OCI-LY1 (cell line): Measurements from ENCODE around the gene SEC61B.

Source experiments
- CTCF ChIP-seq: fragments of 200-600 bp; sonication (generic), shearing (Covaris generic); IDR thresholded peaks from 2 replicates; pipeline ENCODE4 v1.5.1; 2017; ENCODE audit warnings: mild to moderate bottlenecking, antibody characterized with exemption, low read length, moderate library complexity, mixed read lengths
- EZH2 ChIP-seq: fragments of 200-600 bp; sonication (generic), shearing (Covaris generic); IDR thresholded peaks from 2 replicates; pipeline ENCODE4 v1.8.0; 2017; ENCODE audit warnings: borderline replicate concordance, mixed run types, mild to moderate bottlenecking, antibody characterized with exemption, low read length, moderate library complexity, mixed read lengths

- TF ChIP-seq CTCF (no peak), EZH2 (no peak)
Observed at GRCh38 chr9:99210572-99210971, 11.5 kb upstream of the SEC61B start.
